Natural killer cell treated with Interleukin-12 subunit alpha and Interleukin-12 subunit beta and Interleukin-15 and Interleukin-18, amount 100 ng/mL, for 72 hours (primary cell): ENCODE data around the gene LRRC70. TPM values are rescaled to one million over a fixed set of nuclear protein-coding genes. Genes with fewer than 3 reads are reported as not detected.

Experiments used
- ATAC-seq, 2 donors: fragments of 150-1000 bp; cut with Tn5 transposase in 1 of 2; sonication (Bioruptor Pico), chemical (Tn5 transposase) in 1 of 2; 2 replicates each; pipeline ENCODE4 v1.10.0; 2021
- DNase-seq: peaks from one replicate; pipeline ENCODE4 v3.0.0; 2022; ENCODE audit warnings: low spot score
- H3K27ac Mint-ChIP-seq, 2 donors: 1 replicate in 1 of 2; 2 replicates in 1 of 2; pipeline ENCODE4 v1.8.0; 2022; ENCODE audit warnings: mixed read lengths in 2 of 2, mild to moderate bottlenecking in 1 of 2, moderate library complexity in 1 of 2
- H3K27me3 Mint-ChIP-seq, 2 donors: 1 replicate in 1 of 2; 2 replicates in 1 of 2; pipeline ENCODE4 v1.8.0; 2022; ENCODE audit warnings: mixed read lengths in 2 of 2
- H3K36me3 Mint-ChIP-seq: one replicate; pipeline ENCODE4 v1.8.0; 2022; ENCODE audit warnings: mixed read lengths
- H3K4me1 Mint-ChIP-seq, 2 donors: 1 replicate in 1 of 2; 2 replicates in 1 of 2; pipeline ENCODE4 v1.8.0; 2022; ENCODE audit warnings: low read depth in 2 of 2, mixed read lengths in 2 of 2, mild to moderate bottlenecking in 1 of 2
- H3K4me3 Mint-ChIP-seq: one replicate; pipeline ENCODE4 v1.8.0; 2022; ENCODE audit warnings: mixed read lengths
- H3K9me3 Mint-ChIP-seq: 2 replicates; pipeline ENCODE4 v1.8.0; 2022; ENCODE audit warnings: mixed read lengths
- total RNA-seq, 2 donors: library from RNA; stranded (reverse); gene quantifications; one replicate each; pipeline ENCODE4 v1.2.3, GENCODE V29; 2022

LRRC70 gene
- total RNA-seq, 2 donors from 2014 or later = 0.95 to 3.3 TPM

- DNase-seq (no peak), ATAC-seq (no peak)
- Mint-ChIP-seq H3K9me3 (no peaks in the 10 kb centered on the region), H3K4me1 (peaks cover 36 to 40% of the 10 kb centered on the region in 2 donors), H3K27me3 (no peaks in the 10 kb centered on the region), H3K36me3 (no peaks in the 10 kb centered on the region), H3K4me3 (peak overlapping the region; percentile 72), H3K27ac (peak overlapping the region; percentile 29 to 80)
Measured at GRCh38 chr5:62581836-62582597, 3.4 kb downstream of the LRRC70 start.

DNA sequence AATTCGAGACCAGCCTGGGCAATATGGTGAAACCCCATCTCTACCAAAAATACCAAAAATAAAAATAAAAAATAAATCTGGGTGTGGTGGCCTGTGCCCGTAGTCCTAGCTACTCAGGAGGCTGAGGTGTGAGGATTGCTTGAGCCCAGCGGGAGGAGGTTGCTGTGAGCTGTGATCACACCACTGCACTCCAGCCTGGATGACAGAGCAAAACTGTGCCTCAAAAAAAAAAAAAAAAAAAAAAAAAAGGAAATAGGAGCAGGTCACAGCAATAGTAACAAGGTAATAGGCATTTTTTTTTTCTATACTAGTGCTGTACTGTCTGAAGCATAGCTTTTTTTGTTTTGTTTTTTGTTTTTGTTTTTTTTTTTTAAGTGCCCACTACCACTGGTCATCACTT lies 5.8 kb downstream of the LRRC70 start:
- ATAC-seq (no peak), DNase-seq (no peak)
- Mint-ChIP-seq H3K27me3 (no peaks in the 10 kb centered on the region), H3K4me3 (no peak overlapping the region), H3K36me3 (peaks cover 2% of the 10 kb centered on the region), H3K9me3 (no peaks in the 10 kb centered on the region), H3K4me1 (peaks cover 34 to 53% of the 10 kb centered on the region in 2 donors), H3K27ac (no peak overlapping the region)

- Mint-ChIP-seq H3K4me1 (peaks cover 33 to 52% of the 10 kb centered on the region in 2 donors), H3K27ac (no peak overlapping the region), H3K4me3 (peak overlapping the region; percentile 1), H3K27me3 (no peaks in the 10 kb centered on the region), H3K9me3 (no peaks in the 10 kb centered on the region), H3K36me3 (peaks cover 4% of the 10 kb centered on the region)
- ATAC-seq (no peak), DNase-seq (no peak)
Measured at GRCh38 chr5:62585306-62585705, 6.7 kb downstream of the LRRC70 start.

- peaks cover 29 to 48% of the 10 kb centered on the region in 2 donors for H3K4me1 Mint-ChIP-seq
- no peaks in the 10 kb centered on the region for H3K27me3 Mint-ChIP-seq
- H3K4me3 Mint-ChIP-seq = peak overlapping the region; percentile 1
- no peak for ATAC-seq
- no peaks in the 10 kb centered on the region for H3K9me3 Mint-ChIP-seq
- no peak overlapping the region for H3K27ac Mint-ChIP-seq
- H3K36me3 Mint-ChIP-seq = peaks cover 4% of the 10 kb centered on the region
- no peak for DNase-seq
Measured at GRCh38 chr5:62585751-62586150, 7.1 kb downstream of the LRRC70 start.

- H3K4me3 Mint-ChIP-seq = no peak overlapping the region
- peak; percentile 84 to 88 for ATAC-seq
- no peak for DNase-seq
- peaks cover 14 to 32% of the 10 kb centered on the region in 2 donors for H3K4me1 Mint-ChIP-seq
- H3K27ac Mint-ChIP-seq = no peak overlapping the region
- no peaks in the 10 kb centered on the region for H3K9me3 Mint-ChIP-seq
- H3K36me3 Mint-ChIP-seq = peaks cover 5% of the 10 kb centered on the region
- no peaks in the 10 kb centered on the region for H3K27me3 Mint-ChIP-seq
Measured at GRCh38 chr5:62587737-62588136, 9.1 kb downstream of the LRRC70 start.

DNA sequence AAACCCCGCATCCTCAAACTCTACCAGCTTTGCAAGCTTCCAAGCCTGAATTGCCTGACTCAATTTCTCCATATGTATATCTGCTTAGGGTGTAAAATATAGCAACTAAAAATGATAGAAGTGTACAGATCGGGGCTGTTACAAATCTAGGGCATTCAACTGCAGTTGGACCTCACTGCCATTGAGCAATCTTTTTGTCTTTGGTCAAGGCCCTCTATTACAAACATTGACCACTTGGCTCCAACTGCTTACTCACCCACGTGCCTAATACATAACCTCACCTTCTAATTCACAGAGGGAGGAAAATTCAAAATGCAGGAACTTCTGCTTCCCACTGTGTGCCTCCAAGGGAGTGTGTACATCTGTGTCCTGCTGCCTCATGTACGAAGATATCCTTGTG lies 10.0 kb downstream of the LRRC70 start:
- Mint-ChIP-seq H3K27ac (no peak overlapping the region), H3K4me3 (no peak overlapping the region), H3K36me3 (peaks cover 9% of the 10 kb centered on the region), H3K9me3 (no peaks in the 10 kb centered on the region), H3K27me3 (no peaks in the 10 kb centered on the region), H3K4me1 (peaks cover 17 to 32% of the 10 kb centered on the region in 2 donors)
- ATAC-seq (no peak), DNase-seq (no peak)

DNA sequence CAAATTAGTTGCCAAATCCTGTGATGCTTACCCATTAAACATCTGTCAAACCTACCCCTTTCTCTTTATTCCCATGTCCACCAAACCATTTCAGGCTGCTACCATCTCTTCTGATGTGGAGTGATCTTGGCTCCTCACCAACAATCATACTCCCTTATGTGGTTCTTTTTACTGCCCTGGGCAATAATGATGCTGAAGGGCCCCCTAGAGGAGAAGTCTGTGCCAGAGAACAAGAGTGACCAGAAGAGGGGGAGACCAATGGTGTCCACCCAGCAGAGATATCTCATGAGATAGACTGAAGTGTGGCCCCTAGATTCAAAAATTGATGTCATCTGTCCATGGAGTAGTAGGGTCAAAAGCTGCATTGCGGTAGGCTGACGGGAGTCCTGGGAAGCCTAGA lies 10.9 kb downstream of the LRRC70 start:
- peaks cover 18 to 34% of the 10 kb centered on the region in 2 donors for H3K4me1 Mint-ChIP-seq
- no peak overlapping the region for H3K27ac Mint-ChIP-seq
- H3K27me3 Mint-ChIP-seq = no peaks in the 10 kb centered on the region
- ATAC-seq (no peak), DNase-seq (no peak)
- peaks cover 9% of the 10 kb centered on the region for H3K36me3 Mint-ChIP-seq
- H3K4me3 Mint-ChIP-seq = no peak overlapping the region
- no peaks in the 10 kb centered on the region for H3K9me3 Mint-ChIP-seq

DNA sequence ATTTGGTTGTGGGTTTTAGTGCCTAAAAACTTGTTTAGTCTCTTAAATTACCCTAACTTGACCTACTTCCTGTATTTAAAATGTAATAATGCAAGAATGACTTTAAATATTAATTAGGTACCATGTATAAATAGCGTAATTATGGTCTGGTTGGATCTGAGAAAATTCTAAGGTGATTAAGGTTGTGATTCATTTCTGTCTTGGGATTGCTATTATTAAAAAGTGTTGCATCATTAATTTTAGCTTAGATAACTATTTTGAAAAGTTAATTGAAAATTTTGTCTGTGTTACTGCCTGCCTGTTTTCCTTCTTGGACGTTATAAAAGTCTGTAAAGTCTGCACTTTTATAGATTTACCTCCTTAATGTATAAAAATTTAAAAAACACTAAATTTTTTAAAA lies 11.8 kb downstream of the LRRC70 start:
- no peak overlapping the region for H3K27ac Mint-ChIP-seq
- no peak for DNase-seq
- H3K27me3 Mint-ChIP-seq = no peaks in the 10 kb centered on the region
- H3K9me3 Mint-ChIP-seq = no peaks in the 10 kb centered on the region
- H3K4me3 Mint-ChIP-seq = no peak overlapping the region
- no peak for ATAC-seq
- peaks cover 18 to 36% of the 10 kb centered on the region in 2 donors for H3K4me1 Mint-ChIP-seq
- peaks cover 9% of the 10 kb centered on the region for H3K36me3 Mint-ChIP-seq

- Mint-ChIP-seq H3K4me1 (peaks cover 14 to 38% of the 10 kb centered on the region in 2 donors), H3K36me3 (peaks cover 13% of the 10 kb centered on the region), H3K9me3 (no peaks in the 10 kb centered on the region), H3K27me3 (no peaks in the 10 kb centered on the region), H3K27ac (no peak overlapping the region), H3K4me3 (no peak overlapping the region)
- no peak for DNase-seq
- ATAC-seq = no peak
Measured at GRCh38 chr5:62592558-62592957, 13.9 kb downstream of the LRRC70 start.

GRCh38 chr5:62593331-62593730 lies 14.7 kb downstream of the LRRC70 start:
- peaks cover 18 to 30% of the 10 kb centered on the region in 2 donors for H3K4me1 Mint-ChIP-seq
- no peak overlapping the region for H3K27ac Mint-ChIP-seq
- DNase-seq = no peak
- H3K9me3 Mint-ChIP-seq = no peaks in the 10 kb centered on the region
- no peaks in the 10 kb centered on the region for H3K27me3 Mint-ChIP-seq
- no peak overlapping the region for H3K4me3 Mint-ChIP-seq
- no peak for ATAC-seq
- peaks cover 13% of the 10 kb centered on the region for H3K36me3 Mint-ChIP-seq

GRCh38 chr5:62594364-62594984 lies 15.9 kb downstream of the LRRC70 start:
- no peak overlapping the region for H3K27ac Mint-ChIP-seq
- peaks cover 10% of the 10 kb centered on the region for H3K36me3 Mint-ChIP-seq
- no peak overlapping the region for H3K4me3 Mint-ChIP-seq
- H3K9me3 Mint-ChIP-seq = no peaks in the 10 kb centered on the region
- peaks cover 18% of the 10 kb centered on the region in 2 donors for H3K4me1 Mint-ChIP-seq
- H3K27me3 Mint-ChIP-seq = no peaks in the 10 kb centered on the region
- ATAC-seq = no peak
- DNase-seq = no peak

DNA sequence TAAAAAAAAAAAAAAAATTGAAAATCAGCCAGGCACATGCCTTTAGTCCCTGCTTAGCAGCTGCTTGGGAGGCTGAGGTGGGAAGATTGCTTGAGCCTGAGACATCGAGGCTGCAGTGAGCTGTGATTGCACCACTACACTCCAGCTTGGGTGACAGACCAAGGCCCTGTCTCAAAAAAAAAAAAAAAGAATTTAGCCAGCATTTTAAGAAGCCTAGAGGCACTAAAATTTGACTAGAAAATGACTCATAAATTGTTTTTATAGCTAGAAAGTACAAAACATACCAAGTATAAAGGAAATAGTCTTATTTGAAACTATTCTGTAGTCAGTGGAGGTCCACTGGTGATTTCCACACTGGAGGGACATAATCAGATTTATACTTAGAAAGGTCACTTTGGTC lies 17.5 kb downstream of the LRRC70 start:
- H3K36me3 Mint-ChIP-seq = peaks cover 9% of the 10 kb centered on the region
- peaks cover 18 to 25% of the 10 kb centered on the region in 2 donors for H3K4me1 Mint-ChIP-seq
- no peaks in the 10 kb centered on the region for H3K9me3 Mint-ChIP-seq
- DNase-seq (no peak), ATAC-seq (no peak)
- H3K4me3 Mint-ChIP-seq = no peak overlapping the region
- H3K27ac Mint-ChIP-seq = no peak overlapping the region
- no peaks in the 10 kb centered on the region for H3K27me3 Mint-ChIP-seq

GRCh38 chr5:62596691-62597090 lies 18.1 kb downstream of the LRRC70 start:
- ATAC-seq = no peak
- H3K36me3 Mint-ChIP-seq = peaks cover 9% of the 10 kb centered on the region
- H3K27me3 Mint-ChIP-seq = no peaks in the 10 kb centered on the region
- DNase-seq = no peak
- H3K4me3 Mint-ChIP-seq = no peak overlapping the region
- H3K4me1 Mint-ChIP-seq = peaks cover 18 to 26% of the 10 kb centered on the region in 2 donors
- no peak overlapping the region for H3K27ac Mint-ChIP-seq
- no peaks in the 10 kb centered on the region for H3K9me3 Mint-ChIP-seq

DNA sequence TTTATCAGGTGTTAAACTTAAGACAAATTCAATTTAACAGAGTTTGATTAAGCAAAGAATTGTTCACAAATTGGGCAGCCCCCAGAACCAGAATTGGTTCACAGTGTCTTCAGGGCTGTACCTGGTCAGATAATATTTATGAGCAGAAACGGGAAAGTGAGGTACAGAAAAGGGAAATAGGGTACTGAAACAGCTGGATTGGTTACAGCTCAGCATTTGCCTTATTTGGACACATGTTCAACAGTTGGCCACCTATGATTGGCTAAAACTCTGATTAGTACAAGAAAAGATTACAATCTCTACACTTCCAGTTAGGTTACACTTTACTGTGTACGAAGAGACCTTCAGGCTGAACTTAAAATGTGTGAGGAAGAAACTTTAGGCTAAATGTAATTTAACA lies 18.7 kb downstream of the LRRC70 start:
- Mint-ChIP-seq H3K9me3 (no peaks in the 10 kb centered on the region), H3K27ac (no peak overlapping the region), H3K36me3 (peaks cover 9% of the 10 kb centered on the region), H3K27me3 (no peaks in the 10 kb centered on the region), H3K4me3 (no peak overlapping the region), H3K4me1 (peaks cover 22 to 26% of the 10 kb centered on the region in 2 donors)
- ATAC-seq = no peak
- no peak for DNase-seq
